Adrenal gland (tissue), 5 donors: ENCODE measurements around the gene COX4I2.
"Not testable (repeated sequence)": the region's sequence is repeated elsewhere in the genome, so short reads cannot be mapped to it uniquely, and the experiment has no call there.

Experiments
- CTCF ChIP-seq, 6 experiments: fragments of 450-650 bp in 4 of 6; fragments of 200-600 bp in 2 of 6; sonication (generic) in 1 of 6; IDR thresholded peaks; 1 replicate in 5 of 6; 2 replicates in 1 of 6; pipeline versions ENCODE4 v1.5.1 to v1.8.0; 2016 to 2021; ENCODE audit warnings: antibody characterized with exemption in 6 of 6, mild to moderate bottlenecking in 2 of 6, moderate library complexity in 1 of 6
- POLR2A ChIP-seq, 2 donors: fragments of 450-650 bp; IDR thresholded peaks; one replicate each; pipeline ENCODE4 v1.6.1; 2017; ENCODE audit warnings: antibody characterized with exemption in 2 of 2, mild to moderate bottlenecking in 2 of 2, moderate library complexity in 1 of 2
- donor health status: DM: no; HTN: no; CAD: no.

- not testable (repeated sequence) for TF ChIP-seq CTCF, POLR2A (IDR thresholded peaks at IDR 0.05)
Observed at GRCh38 chr20:31612271-31612640, 25.5 kb upstream of the COX4I2 start.
